GM19455 (cell line): ENCODE data around the gene FRMD4A.
"Not testable (repeated sequence)": the region's sequence is repeated elsewhere in the genome, so short reads cannot be mapped to it uniquely, and the experiment has no call there.

ENCODE experiments used
- ATAC-seq: cut with Tn5 transposase; IDR thresholded peaks from one replicate; pipeline ENCODE4 v1.9.1; 2021; ENCODE audit not compliant: unreplicated experiment

FRMD4A gene

GRCh38 chr10:14062528-14063260, 268.0 kb downstream of the FRMD4A start:
- no peak for ATAC-seq

- no peak for ATAC-seq
Observed at GRCh38 chr10:14060320-14061070, 270.2 kb downstream of the FRMD4A start.

- ATAC-seq: no peak
Observed at GRCh38 chr10:14056610-14057332, 274.0 kb downstream of the FRMD4A start.

- ATAC-seq: no peak
Observed at GRCh38 chr10:14052931-14053330, 277.8 kb downstream of the FRMD4A start.

- no peak for ATAC-seq
Observed at GRCh38 chr10:14050598-14050997, 280.1 kb downstream of the FRMD4A start.

GRCh38 chr10:14048930-14049613, 281.7 kb downstream of the FRMD4A start:
- ATAC-seq: no peak

GRCh38 chr10:14047431-14047830, 283.3 kb downstream of the FRMD4A start:
- no peak for ATAC-seq

GRCh38 chr10:14042051-14042450, 288.7 kb downstream of the FRMD4A start:
- ATAC-seq: not testable (repeated sequence)

GRCh38 chr10:14040787-14041631, 289.7 kb downstream of the FRMD4A start:
- no peak for ATAC-seq

- ATAC-seq: no peak
Observed at GRCh38 chr10:14039968-14040668, 290.6 kb downstream of the FRMD4A start.

- ATAC-seq: no peak
Observed at GRCh38 chr10:14036233-14036632, 294.5 kb downstream of the FRMD4A start.

GRCh38 chr10:14035506-14035905, 295.2 kb downstream of the FRMD4A start:
- ATAC-seq: no peak

GRCh38 chr10:14032406-14032998, 298.2 kb downstream of the FRMD4A start:
- ATAC-seq: no peak

GRCh38 chr10:14026325-14026724, 304.4 kb downstream of the FRMD4A start:
- no peak for ATAC-seq

- ATAC-seq: no peak
Observed at GRCh38 chr10:14025283-14026189, 305.2 kb downstream of the FRMD4A start.

GRCh38 chr10:14024329-14025202, 306.2 kb downstream of the FRMD4A start:
- ATAC-seq: peak; percentile 53

- ATAC-seq: no peak
Observed at GRCh38 chr10:14023673-14024328, 306.9 kb downstream of the FRMD4A start.
